Stimulated activated CD8-positive, alpha-beta memory T cell treated with anti-CD3 and anti-CD28 coated beads, Interleukin-12 subunit alpha, Interleukin-12 subunit beta, amount 100 ng/mL, for 1 hour (primary cell): Measurements from ENCODE around the gene MIAT.

Experiments
- DNase-seq: peaks from one replicate; pipeline ENCODE4 v3.0.0-alpha.2; 2020; ENCODE audit warnings: low read depth

MIAT gene

GRCh38 chr22:26669060-26669481 lies 11.7 kb downstream of the MIAT start:
- DNase-seq, result no peak

GRCh38 chr22:26670459-26670858 lies 13.1 kb downstream of the MIAT start:
- DNase-seq, result no peak

DNA sequence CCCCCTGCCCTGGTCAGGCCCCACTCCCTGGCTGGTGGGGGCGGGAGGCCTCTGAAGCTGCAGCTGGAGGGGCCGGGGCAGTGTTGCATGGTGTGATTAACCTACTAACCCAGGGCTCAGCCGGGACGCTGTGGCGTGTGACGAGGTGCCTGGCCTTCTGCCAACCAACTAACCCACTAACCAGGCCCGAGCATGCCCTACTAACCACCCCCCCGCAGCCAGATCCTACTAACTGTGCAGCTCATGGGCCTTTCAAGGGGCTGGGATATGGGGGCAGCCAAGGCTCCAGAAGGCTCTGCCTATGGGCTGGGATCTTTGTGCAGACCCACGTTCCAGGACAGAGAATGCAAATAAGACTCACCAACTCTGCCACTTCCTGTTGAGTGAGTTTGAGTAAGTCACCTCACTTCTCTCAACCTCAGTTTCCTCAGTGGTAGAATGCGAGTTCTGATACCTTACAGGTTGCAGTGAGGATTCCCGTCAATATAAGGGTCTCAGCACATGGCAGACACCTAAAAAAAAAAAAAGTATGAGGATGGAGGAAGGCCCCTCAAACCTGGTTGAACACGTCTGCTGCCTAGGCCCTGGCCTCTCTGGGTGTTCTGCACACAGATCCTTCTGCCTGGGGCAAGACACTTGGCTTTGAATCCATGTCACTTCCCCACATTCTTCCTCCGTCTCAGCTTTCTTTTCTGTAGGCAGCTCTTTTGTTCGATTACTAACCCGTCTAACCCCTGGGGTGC lies 14.1 kb downstream of the MIAT start:
- peak; percentile 60 for DNase-seq

DNA sequence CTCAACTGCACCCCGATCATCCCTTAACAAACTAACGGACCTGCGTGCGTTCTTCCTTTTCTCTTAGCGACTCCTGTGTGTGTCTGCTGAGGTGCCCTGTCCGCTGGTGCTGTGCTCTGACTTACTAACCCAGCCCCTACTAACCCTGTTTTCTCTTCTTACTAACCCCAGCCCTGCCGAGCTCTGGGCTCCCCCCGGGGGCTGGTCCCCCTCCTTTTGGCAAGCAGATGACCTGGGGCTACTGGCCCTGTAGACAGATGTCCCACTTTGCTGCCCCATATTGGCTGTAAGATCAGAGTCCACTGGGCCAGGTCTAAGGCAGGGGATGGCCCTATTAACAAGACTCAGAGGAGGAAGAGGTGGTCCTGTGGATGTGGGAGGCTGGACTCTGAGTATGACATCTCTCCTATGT lies 14.7 kb downstream of the MIAT start:
- no peak for DNase-seq

GRCh38 chr22:26672590-26673468 lies 15.4 kb downstream of the MIAT start:
- DNase-seq, result peak; percentile 88

GRCh38 chr22:26673486-26673885 lies 16.1 kb downstream of the MIAT start:
- no peak for DNase-seq

- no peak for DNase-seq
Observed at GRCh38 chr22:26674211-26675190, 17.1 kb downstream of the MIAT start.

DNA sequence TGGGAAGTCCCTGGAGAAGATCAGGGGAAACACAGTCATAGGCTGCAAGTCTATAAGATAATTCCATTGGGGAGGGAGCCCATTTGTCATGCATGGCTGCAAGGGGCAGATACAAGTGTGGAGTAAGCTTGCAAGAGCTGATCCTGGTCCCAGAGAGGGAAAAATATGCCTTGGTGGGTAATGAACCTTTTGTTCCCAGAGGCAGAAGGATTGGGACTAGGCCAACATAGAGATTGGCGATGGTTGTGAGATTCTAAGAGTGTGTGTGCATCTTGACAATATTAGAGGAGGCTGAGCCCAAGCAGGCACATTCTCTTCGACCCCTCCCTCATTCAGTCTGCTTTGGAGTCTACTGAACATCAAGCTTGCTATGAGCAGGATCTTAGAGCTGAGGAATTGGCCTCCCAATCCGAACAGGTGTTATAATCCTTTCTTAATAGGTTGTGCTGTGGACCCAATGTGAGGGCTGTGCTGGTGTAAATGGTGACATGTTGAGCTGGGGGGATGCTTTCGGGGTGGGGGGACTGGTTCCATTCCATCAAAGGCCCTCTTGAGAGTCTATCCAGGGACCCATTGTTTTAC lies 18.4 kb downstream of the MIAT start:
- no peak for DNase-seq

DNA sequence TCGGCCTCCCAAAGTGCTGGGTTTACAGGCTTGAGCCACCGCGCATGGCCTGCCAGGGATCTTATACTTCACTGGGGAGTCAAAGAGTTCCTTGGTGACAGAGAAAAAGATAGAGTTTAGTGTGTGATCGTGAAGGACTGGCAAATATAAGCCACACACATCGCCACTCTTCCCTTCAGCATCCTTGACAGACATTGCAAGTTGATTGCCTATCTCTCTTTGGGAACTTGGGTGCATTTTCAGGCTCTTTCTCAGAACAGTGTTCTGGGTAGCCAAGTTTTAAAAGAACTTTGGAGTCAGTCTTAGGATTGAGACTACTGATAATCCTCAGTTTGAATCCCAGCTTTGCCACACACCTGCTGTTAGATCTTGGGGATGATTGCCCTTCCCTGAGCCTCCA lies 19.8 kb downstream of the MIAT start:
- DNase-seq, result no peak

GRCh38 chr22:26679003-26679629 lies 21.7 kb downstream of the MIAT start:
- peak; percentile 57 for DNase-seq

GRCh38 chr22:26680485-26680884 lies 23.1 kb downstream of the MIAT start:
- DNase-seq, result no peak

GRCh38 chr22:26681395-26681821 lies 24.0 kb downstream of the MIAT start:
- no peak for DNase-seq

DNA sequence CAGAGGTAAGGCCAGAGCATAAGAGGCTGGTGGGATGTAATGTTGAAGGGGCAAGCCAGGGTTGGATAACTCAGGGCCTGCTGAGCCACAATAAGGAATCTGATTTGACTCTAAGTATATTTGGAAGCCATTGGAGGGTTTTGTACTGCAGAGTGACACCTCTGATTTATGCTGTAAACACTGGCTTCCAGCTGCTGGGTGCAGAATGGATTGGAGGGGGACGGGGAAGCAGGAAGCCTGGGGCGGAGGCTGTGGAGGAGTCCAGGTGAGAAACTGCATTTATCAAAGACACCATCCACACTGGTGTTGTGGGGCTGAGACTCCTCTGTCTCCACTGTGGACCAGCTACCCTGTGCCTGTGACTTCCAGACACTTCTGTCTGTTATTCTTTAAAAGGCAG lies 26.8 kb downstream of the MIAT start:
- DNase-seq, result no peak

- no peak for DNase-seq
Observed at GRCh38 chr22:26685601-26686000, 28.2 kb downstream of the MIAT start.

DNA sequence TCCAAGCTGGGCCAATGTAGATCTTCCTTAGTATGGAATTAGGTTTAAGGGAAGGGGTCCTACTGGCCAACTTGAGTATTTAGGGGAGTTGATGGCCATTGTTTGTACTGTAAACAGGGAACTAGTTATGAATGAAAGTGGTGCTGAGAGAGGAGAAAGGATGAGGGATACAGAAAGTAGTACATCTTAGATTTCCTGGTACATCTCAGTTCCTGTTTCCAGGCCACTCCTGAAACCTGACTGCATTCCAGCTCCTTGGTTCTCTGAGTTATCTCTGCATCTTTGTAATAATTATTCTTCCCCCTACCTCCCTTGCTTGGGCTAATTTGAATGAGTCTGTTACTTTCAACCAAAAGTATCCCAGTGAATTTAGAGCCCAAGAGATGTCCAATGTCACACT lies 30.1 kb downstream of the MIAT start:
- DNase-seq, result no peak

DNA sequence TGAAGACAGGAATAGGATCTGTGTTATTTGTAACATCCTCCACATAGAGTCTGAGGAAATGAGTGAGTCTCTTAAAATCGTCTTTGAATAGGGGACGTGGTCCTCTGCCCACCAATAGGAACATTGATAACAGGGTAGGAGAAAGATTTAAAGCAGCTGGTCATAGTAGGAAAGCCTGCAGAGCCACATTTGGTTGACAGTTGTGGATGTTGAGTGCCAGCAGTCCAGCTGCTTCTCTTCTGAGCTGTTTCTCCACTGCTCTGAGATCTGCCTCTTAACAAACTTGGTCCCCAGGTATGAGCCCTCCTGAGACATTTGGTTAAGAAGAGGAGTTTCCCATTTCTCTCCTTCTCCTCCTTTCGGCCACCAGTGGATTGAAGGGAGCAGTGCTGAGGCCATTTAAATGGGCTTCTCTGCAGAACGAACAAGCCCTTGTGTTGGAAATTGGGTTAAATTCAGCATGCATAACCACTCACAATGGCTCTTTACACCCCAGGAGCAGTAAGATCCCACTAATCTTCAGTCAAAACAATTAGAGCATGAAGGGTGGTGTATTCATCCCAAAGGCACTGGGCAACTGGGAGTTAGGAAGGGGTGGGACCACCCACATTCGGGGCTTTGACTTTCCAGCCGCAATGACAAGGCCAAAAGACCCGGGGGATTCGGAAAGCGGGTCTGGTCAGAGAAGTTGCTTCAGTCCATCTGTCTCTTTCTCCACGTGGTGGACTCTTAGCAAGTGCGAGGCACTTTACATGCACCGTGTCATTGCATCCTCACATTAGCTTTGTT lies 32.3 kb downstream of the MIAT start:
- DNase-seq, result no peak

DNA sequence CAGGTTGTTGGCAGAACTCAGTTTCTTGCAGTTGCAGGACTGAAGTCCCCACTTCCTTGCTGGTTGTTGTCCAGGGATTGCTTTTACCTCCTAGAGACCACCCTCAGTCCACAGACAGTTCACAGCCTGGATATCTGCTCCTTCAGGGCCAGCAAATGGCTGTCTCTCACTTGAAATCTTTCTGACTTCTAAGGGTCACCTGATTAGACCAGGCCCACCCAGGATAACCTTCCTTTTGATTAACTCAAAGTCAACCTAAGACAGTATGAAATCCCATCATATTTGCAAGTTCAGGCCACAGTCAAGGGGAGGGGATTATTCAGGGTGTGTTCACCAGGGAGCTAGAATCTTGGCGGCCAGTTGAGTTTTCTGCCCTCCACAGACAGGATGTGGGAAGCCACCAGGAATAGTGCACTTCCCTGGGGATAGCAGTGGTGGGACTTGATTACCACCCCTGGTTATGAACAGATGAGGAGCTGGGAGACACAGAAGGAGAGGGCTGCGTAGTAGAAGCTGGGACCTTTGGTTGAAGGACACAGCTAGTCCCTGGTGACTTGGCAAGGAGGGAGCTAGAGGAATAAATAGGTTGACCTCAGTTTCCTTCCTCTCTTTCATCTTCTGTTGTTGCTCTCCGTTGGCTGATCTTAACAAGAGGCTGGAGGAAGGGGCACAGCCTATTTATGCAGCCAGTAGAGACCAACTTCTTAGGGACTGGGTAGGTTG lies 33.4 kb downstream of the MIAT start:
- no peak for DNase-seq

GRCh38 chr22:26691377-26691716 lies 34.0 kb downstream of the MIAT start:
- DNase-seq, result no peak

DNA sequence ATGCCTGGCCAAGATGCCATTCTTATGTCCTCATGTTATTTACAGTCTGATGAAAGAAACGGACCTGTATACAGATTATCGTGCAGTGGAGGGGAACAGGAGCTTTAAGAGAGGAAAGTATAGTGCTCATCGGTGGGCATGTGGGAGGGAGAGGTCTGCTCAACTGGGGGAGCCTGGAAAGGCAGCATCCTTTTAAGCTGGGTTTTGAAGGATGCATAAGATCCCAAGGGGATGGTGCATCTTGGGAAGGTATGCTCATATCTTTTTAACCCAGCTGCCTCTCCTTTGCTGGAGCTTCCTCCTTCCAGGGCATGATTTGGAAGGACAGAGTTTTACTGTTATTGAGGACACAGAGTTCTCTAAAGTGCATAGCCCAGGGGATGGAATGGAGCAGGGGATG lies 34.8 kb downstream of the MIAT start:
- no peak for DNase-seq

DNA sequence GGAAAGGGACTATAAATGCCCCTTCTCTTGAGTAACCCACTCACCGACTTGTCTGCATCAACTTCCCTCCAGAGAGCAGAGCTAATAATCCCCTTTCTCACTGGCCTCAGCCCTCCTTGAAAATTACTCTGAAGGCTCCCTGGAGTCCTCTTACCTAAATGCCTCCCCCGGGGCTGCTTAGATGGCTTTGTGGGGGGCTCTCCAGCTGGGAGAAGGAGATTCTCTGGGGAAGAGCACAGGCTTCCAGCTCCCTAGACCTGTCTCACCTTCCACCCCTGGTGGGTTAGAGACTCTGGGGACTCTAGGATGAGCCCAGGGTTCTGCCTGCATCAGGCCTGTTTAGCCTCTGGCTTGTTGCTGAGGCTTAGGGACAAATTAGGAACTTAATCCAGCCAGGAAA lies 39.8 kb downstream of the MIAT start:
- DNase-seq, result no peak
